Chondrocyte (in vitro differentiated cells): ENCODE measurements around the gene FOXP1. TPM values are rescaled to one million over a fixed set of nuclear protein-coding genes. Genes with fewer than 3 reads are reported as not detected.

ENCODE experiments used
- DNase-seq: peaks from one replicate; pipeline ENCODE4 v3.0.0; 2021; ENCODE audit warnings: mixed read lengths, low spot score
- H3K27ac Mint-ChIP-seq: one replicate; pipeline ENCODE4 v1.8.0; 2021; ENCODE audit warnings: mild to moderate bottlenecking, moderate library complexity, mixed read lengths; ENCODE audit not compliant: unreplicated experiment
- H3K27me3 Mint-ChIP-seq: 2 replicates; pipeline ENCODE4 v1.8.0; 2021; ENCODE audit warnings: low read depth, mixed read lengths
- H3K36me3 Mint-ChIP-seq: 2 replicates; pipeline ENCODE4 v1.8.0; 2021; ENCODE audit warnings: low read depth, mixed read lengths
- H3K4me1 Mint-ChIP-seq: 2 replicates; pipeline ENCODE4 v1.8.0; 2021; ENCODE audit warnings: low read depth, mild to moderate bottlenecking, mixed read lengths
- H3K4me3 Mint-ChIP-seq: one replicate; pipeline ENCODE4 v1.8.0; 2021; ENCODE audit warnings: mild to moderate bottlenecking, moderate library complexity, mixed read lengths; ENCODE audit not compliant: unreplicated experiment
- H3K9me3 Mint-ChIP-seq: 2 replicates; pipeline ENCODE4 v1.8.0; 2021; ENCODE audit warnings: low read depth, mixed read lengths
- total RNA-seq: library from RNA; stranded (reverse); gene quantifications from 3 replicates; pipeline ENCODE4 v1.2.1, GENCODE V29; 2021
- TF ChIP-seq, protein P1 (sequence below): fragments of 200-600 bp; sonication (generic); IDR thresholded peaks from 2 replicates; pipeline ENCODE4 v1.5.0; 2021; ENCODE audit warnings: antibody characterized with exemption, mild to moderate bottlenecking, moderate library complexity

FOXP1 gene
- total RNA-seq, 1 donor from 2014 or later = 206 TPM

DNA sequence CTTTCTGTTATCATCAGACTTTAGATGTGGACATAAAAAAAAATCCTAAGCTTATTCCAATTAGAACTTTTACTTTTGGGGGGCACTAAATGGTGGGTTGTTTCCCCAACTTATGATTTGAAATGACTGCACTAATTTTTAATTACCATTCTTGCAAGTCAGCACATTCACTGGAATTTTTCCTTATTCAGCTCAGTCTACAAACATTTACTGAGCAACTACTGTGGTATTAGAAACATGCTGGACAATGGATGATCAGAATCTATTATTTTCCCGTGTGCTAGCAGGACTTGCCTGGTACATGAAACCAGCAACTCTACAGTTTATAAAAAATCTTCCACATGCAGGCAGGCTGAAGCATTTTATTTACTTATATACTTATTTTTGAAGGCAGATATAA is 273.6 kb downstream of the FOXP1 start:
- H3K36me3 Mint-ChIP-seq = no peaks in the 10 kb centered on the region
- TF ChIP-seq, protein P1, sequence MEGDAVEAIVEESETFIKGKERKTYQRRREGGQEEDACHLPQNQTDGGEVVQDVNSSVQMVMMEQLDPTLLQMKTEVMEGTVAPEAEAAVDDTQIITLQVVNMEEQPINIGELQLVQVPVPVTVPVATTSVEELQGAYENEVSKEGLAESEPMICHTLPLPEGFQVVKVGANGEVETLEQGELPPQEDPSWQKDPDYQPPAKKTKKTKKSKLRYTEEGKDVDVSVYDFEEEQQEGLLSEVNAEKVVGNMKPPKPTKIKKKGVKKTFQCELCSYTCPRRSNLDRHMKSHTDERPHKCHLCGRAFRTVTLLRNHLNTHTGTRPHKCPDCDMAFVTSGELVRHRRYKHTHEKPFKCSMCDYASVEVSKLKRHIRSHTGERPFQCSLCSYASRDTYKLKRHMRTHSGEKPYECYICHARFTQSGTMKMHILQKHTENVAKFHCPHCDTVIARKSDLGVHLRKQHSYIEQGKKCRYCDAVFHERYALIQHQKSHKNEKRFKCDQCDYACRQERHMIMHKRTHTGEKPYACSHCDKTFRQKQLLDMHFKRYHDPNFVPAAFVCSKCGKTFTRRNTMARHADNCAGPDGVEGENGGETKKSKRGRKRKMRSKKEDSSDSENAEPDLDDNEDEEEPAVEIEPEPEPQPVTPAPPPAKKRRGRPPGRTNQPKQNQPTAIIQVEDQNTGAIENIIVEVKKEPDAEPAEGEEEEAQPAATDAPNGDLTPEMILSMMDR = no peak
- H3K4me1 Mint-ChIP-seq = peaks cover 82% of the 10 kb centered on the region
- H3K27me3 Mint-ChIP-seq = no peaks in the 10 kb centered on the region
- H3K4me3 Mint-ChIP-seq = no peak overlapping the region
- no peaks in the 10 kb centered on the region for H3K9me3 Mint-ChIP-seq
- peak overlapping the region; percentile 79 for H3K27ac Mint-ChIP-seq
- DNase-seq = no peak

DNA sequence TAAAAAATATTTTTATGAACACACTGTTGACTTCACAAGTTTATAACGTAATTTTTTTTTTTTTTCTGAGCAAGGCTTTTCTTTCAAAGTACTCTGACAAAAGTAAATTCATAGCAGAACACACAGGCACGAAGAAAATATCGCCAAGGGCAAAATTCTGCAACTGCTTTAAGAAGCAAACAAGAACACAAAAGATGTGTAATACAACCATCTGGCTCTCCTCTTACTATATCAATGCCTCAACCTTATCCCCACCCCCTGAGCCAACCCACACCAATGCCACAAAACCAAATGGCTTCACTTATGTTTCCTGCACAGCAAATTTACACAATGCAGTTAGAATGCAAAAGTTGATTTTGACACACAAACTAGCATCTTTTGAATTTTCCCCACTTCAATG is 274.2 kb downstream of the FOXP1 start:
- Mint-ChIP-seq H3K27me3 (no peaks in the 10 kb centered on the region), H3K4me3 (no peak overlapping the region), H3K27ac (no peak overlapping the region)

DNA sequence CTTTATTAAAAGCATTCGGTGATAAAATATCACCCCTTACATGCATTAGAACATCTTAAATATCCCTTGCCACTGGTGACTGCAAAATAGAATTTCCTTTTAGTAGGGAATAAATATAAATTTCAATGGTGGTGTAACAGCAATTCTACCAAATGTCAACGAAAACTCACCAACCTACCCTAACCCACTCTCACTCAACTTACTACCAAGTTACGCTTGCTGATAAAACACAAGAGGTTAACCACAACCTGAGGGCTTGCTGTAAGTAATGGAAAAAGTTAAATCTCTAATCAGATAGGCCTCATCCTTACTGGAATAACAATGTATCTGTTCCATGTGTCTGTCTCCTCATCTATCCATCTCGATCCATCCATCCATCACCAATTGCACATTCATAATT is 274.7 kb downstream of the FOXP1 start:
- H3K4me1 Mint-ChIP-seq = peaks cover 85% of the 10 kb centered on the region
- H3K36me3 Mint-ChIP-seq = no peaks in the 10 kb centered on the region
- no peak for DNase-seq
- peak overlapping the region; percentile 63 for H3K27ac Mint-ChIP-seq
- H3K4me3 Mint-ChIP-seq = no peak overlapping the region
- H3K27me3 Mint-ChIP-seq = no peaks in the 10 kb centered on the region
- TF ChIP-seq, protein P1 = no peak
- no peaks in the 10 kb centered on the region for H3K9me3 Mint-ChIP-seq

More for the DNA sequence above, 274.2 kb downstream of the FOXP1 start:
- TF ChIP-seq, protein P1 = no peak
- H3K9me3 Mint-ChIP-seq = no peaks in the 10 kb centered on the region
- peaks cover 83% of the 10 kb centered on the region for H3K4me1 Mint-ChIP-seq
- DNase-seq = no peak
- H3K36me3 Mint-ChIP-seq = no peaks in the 10 kb centered on the region

DNA sequence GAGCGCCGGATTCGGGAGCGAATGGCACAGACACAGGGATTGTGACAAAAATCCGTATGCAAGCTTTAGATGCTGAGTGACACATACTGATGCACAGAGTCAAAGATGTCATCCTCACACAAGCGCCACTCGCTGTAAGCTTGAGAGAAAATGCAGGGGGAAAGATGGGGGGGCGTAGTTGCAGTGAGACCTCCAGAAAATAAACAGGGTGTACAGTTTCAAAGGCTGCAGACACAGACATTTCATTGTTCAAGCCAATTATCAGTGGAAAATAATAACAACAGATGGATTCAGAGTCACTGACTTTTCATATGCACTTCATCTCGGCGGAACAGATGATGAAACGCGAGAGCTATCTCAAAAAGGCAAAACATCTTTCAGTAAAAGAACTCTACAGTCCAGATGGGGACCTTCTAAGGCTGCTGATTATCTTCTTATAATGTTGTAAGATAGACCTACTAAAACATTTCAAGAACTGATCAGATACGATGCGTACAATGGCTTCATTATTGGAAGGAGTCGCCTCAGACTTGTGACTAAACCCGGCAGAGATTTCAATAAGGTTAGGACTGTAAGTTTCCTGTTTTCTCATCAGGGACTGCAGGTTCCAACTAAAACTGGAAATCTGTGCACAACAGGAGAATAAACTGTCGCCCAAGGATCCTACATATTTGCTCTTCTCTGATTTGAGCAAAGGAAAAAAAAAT is 275.4 kb downstream of the FOXP1 start:
- Mint-ChIP-seq H3K4me1 (peaks cover 92% of the 10 kb centered on the region), H3K36me3 (no peaks in the 10 kb centered on the region), H3K27ac (peak overlapping the region; percentile 90), H3K9me3 (no peaks in the 10 kb centered on the region), H3K4me3 (peak overlapping the region; percentile 56), H3K27me3 (no peaks in the 10 kb centered on the region)
- TF ChIP-seq, protein P1 = peak; percentile 18
- no peak for DNase-seq

DNA sequence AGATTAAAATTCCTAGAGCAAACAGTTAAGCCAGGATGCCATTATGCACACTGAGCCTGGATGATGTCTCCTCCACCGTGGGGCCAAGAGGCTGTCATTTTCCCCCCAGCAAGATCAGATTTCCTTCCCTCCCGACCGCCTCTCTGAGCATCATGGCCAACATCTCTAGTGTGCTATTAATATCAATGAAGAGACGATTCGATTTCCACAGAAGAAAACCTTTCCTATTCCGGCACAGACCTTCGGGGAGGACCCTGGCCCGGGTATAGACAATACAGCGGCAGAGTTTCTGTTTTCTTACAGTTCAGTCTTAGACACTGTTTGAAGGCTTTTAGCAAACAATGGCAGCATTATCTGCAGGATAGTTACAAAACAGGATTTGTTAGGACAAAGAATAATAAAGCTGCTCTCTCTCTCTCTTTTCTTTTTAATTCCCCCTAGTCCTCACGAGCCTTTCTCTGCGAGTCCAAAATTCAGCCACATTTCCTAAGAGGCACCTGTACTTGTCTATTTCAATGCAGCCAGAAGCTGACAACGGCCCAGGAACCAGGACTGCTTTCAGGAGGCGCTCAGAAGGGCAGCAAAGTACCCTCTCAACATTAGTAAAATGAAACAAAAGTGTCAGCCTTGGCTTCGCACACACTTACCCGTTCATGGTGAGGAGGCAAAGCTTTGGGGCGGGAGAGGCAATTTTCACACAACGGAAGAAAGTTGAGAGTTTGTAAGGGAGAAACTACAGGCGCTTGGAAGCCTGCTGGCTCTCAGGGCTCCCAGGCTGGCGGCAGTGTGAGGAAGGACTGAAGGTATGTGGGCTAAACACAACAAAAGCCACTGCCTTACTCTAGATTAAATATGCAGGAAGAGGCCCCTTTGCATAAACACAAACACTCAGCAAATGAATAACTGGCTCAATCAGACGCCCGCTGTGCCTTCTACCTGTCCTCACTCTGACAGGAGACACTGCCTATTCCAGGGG is 278.0 kb downstream of the FOXP1 start:
- Mint-ChIP-seq H3K4me3 (peak overlapping the region; percentile 83), H3K36me3 (no peaks in the 10 kb centered on the region), H3K9me3 (no peaks in the 10 kb centered on the region), H3K27me3 (no peaks in the 10 kb centered on the region), H3K4me1 (peaks cover 99% of the 10 kb centered on the region), H3K27ac (peak overlapping the region; percentile 94)
- TF ChIP-seq, protein P1 = no peak
- DNase-seq = no peak
